RWPE2 (cell line): ENCODE results near the gene CSMD2.

Source experiments
- ATAC-seq: fragments of 200-7000 bp; cut with Tn5 transposase; 3 replicates; pipeline ENCODE4 v1.9.1; 2021; ENCODE audit warnings: low read depth
- DNase-seq: peaks from one replicate; pipeline ENCODE4 v3.0.0-alpha.2; 2020; ENCODE audit warnings: low spot score
- H3K27ac ChIP-seq: fragments of 450-650 bp; 2 replicates; pipeline ENCODE4 v1.5.1; 2017; ENCODE audit warnings: mild to moderate bottlenecking; ENCODE audit not compliant: poor library complexity, severe bottlenecking
- H3K27me3 ChIP-seq: fragments of 250-450 bp; sonication (Bioruptor Pico); 2 replicates; pipeline ENCODE4 v1.5.1; 2021; ENCODE audit warnings: mild to moderate bottlenecking, moderate library complexity; ENCODE audit not compliant: insufficient read depth, poor library complexity, severe bottlenecking
- H3K36me3 ChIP-seq: fragments of 250-450 bp; sonication (Bioruptor Pico); 2 replicates; pipeline ENCODE4 v1.5.1; 2020; ENCODE audit warnings: low read depth, mild to moderate bottlenecking, moderate library complexity
- H3K4me1 ChIP-seq: fragments of 250-450 bp; sonication (Bioruptor Pico); 2 replicates; pipeline ENCODE4 v1.5.1; 2021; ENCODE audit warnings: mild to moderate bottlenecking, moderate library complexity; ENCODE audit not compliant: insufficient read depth, poor library complexity, severe bottlenecking
- H3K4me3 ChIP-seq: fragments of 250-450 bp; sonication (Bioruptor Pico); 2 replicates; pipeline ENCODE4 v1.5.1; 2021; ENCODE audit warnings: mild to moderate bottlenecking, moderate library complexity; ENCODE audit not compliant: severe bottlenecking
- H3K9me3 ChIP-seq: fragments of 250-450 bp; sonication (Bioruptor Pico); 2 replicates; pipeline ENCODE4 v1.5.1; 2021; ENCODE audit warnings: mild to moderate bottlenecking, moderate library complexity; ENCODE audit not compliant: severe bottlenecking
- TF ChIP-seq, protein P1 (sequence below): fragments of 450-650 bp; IDR thresholded peaks from one replicate; pipeline ENCODE4 v1.5.1; 2017; ENCODE audit warnings: mild to moderate bottlenecking, moderate library complexity; ENCODE audit not compliant: poor library complexity, severe bottlenecking

The CSMD2 gene

DNA sequence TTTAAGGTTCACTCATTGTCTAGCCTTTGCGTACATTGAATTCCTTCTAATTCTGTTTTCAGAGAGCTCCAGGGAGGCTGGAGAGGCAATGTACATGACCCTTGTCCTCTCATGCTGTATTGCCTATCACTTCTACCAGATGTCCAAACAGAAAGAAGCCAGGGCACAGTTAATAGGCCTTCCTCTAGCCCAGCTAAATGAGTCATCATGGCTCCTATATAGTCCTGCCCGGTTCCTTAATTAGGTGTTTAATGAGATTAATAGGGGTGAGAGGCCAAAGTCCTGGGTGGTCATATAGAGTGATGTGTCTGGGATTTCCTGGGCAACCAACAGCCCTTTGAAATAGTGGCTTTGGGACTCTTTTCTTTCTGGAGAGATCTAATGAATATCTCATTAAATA lies 616.3 kb downstream of the CSMD2 start:
- Histone ChIP-seq H3K36me3 (no peaks in the 10 kb centered on the region), H3K27me3 (peaks cover 21% of the 10 kb centered on the region), H3K9me3 (no peaks in the 10 kb centered on the region), H3K4me3 (no peak overlapping the region), H3K27ac (no peak overlapping the region), H3K4me1 (no peaks in the 10 kb centered on the region)
- TF ChIP-seq, protein P1, sequence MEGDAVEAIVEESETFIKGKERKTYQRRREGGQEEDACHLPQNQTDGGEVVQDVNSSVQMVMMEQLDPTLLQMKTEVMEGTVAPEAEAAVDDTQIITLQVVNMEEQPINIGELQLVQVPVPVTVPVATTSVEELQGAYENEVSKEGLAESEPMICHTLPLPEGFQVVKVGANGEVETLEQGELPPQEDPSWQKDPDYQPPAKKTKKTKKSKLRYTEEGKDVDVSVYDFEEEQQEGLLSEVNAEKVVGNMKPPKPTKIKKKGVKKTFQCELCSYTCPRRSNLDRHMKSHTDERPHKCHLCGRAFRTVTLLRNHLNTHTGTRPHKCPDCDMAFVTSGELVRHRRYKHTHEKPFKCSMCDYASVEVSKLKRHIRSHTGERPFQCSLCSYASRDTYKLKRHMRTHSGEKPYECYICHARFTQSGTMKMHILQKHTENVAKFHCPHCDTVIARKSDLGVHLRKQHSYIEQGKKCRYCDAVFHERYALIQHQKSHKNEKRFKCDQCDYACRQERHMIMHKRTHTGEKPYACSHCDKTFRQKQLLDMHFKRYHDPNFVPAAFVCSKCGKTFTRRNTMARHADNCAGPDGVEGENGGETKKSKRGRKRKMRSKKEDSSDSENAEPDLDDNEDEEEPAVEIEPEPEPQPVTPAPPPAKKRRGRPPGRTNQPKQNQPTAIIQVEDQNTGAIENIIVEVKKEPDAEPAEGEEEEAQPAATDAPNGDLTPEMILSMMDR = no peak
- DNase-seq = no peak
- no peak for ATAC-seq

DNA sequence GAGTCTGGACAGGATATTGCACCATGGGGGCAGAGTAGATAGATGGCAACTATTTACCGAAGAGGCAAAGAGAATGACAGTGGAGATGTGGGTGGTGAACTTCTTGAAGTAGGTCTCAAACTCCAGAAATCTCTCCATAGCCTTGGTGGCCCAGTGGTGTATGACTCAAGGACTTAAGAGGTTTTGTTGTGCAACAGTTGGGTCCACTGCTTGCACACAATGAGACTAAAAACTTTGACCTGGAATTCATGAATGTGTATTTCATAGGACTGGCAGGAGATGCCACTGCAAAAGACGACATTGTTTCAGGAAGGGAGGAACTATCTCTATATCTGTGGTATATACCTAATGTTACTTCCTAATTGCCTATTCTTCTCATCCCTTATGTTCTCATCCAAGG lies 616.7 kb downstream of the CSMD2 start:
- Histone ChIP-seq H3K36me3 (no peaks in the 10 kb centered on the region), H3K9me3 (no peaks in the 10 kb centered on the region), H3K27me3 (peaks cover 21% of the 10 kb centered on the region), H3K27ac (no peak overlapping the region), H3K4me3 (no peak overlapping the region), H3K4me1 (no peaks in the 10 kb centered on the region)
- TF ChIP-seq, protein P1 = no peak
- ATAC-seq = no peak
- DNase-seq = no peak

DNA sequence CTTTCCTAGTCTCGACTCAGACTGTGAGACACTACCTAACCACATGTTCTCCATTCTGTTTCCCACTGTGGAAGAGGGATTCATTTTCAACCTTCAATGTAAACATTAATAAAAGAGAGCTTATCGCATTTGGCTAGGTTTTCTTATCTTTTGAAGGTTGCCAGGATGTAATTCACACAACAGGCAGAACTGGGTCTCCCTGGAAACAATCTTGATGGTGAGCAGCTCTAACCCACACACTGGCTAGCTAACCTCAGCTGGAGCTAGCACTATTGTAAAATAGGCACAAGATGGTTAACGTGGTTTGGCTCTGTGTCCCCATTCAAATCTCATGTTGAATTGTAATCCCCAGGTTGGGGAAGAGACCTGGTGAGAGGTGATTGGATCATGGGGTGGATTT lies 617.5 kb downstream of the CSMD2 start:
- Histone ChIP-seq H3K9me3 (no peaks in the 10 kb centered on the region), H3K27me3 (peaks cover 24% of the 10 kb centered on the region), H3K4me3 (no peak overlapping the region), H3K27ac (no peak overlapping the region), H3K4me1 (no peaks in the 10 kb centered on the region), H3K36me3 (no peaks in the 10 kb centered on the region)
- no peak for DNase-seq
- TF ChIP-seq, protein P1 = no peak
- no peak for ATAC-seq

DNA sequence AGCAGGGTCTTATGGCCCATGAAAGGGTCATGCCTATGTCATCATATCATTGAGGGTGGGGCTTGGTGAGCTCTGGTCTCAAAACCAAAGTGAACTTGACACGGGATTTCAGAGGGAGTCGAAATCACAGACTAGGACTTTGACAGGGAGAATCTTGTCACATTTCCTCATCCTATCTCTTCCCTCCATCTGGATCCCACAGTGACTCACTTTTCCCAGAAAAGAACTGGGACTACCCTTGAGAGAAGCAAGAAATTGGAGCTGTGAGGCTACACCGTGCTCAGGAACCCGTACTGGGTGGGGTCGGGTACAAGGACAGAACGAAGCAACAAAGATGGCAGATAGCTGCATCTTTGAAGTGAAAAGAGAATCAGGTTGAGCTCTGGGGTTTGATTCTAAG lies 623.1 kb downstream of the CSMD2 start:
- DNase-seq = no peak
- no peak overlapping the region for H3K4me3 ChIP-seq
- TF ChIP-seq, protein P1 = no peak
- ATAC-seq = no peak
- no peaks in the 10 kb centered on the region for H3K9me3 ChIP-seq
- no peaks in the 10 kb centered on the region for H3K4me1 ChIP-seq
- H3K27me3 ChIP-seq = peaks cover 13% of the 10 kb centered on the region
- H3K36me3 ChIP-seq = no peaks in the 10 kb centered on the region
- H3K27ac ChIP-seq = no peak overlapping the region

DNA sequence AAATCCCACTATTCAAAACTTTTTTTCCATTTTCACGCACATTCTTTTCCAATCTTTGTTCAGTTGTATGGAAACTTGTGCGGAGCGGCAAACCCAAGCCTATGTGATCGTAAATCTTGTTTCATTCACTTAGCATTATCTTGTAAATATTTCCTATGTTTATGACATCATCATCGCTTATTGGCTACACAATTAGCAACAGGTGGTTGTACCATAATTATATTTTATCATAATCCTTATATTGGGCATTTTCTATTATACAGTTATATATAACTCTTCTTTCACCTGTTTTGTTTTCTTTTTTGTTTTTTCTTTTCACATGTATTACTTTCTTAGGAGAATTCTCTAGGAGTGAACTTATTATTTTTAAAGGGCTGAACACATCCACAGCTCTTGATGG lies 627.1 kb downstream of the CSMD2 start:
- H3K4me1 ChIP-seq = no peaks in the 10 kb centered on the region
- ATAC-seq = no peak
- DNase-seq = no peak
- TF ChIP-seq, protein P1 = no peak
- no peak overlapping the region for H3K27ac ChIP-seq
- no peaks in the 10 kb centered on the region for H3K36me3 ChIP-seq
- peaks cover 4% of the 10 kb centered on the region for H3K27me3 ChIP-seq
- H3K4me3 ChIP-seq = no peak overlapping the region
- no peaks in the 10 kb centered on the region for H3K9me3 ChIP-seq
